HG02759 (cell line): ENCODE data around the gene ANKHD1.
A peak's percentile ranks its signal among the peaks of the same experiment; 100 is the strongest.

Experiments
- ATAC-seq: cut with Tn5 transposase; IDR thresholded peaks from one replicate; pipeline ENCODE4 v1.9.1; 2021; ENCODE audit warnings: mild to moderate bottlenecking, moderate library complexity; ENCODE audit not compliant: unreplicated experiment

Gene ANKHD1

GRCh38 chr5:140557136-140557805, 155.6 kb downstream of the ANKHD1 start, which contains the start of gene SRA1:
Gene SRA1 (minus strand): TSS chr5:140557473. CDS start chr5:140557452, 21 bp downstream.
- ATAC-seq, result peak; percentile 97

GRCh38 chr5:140557965-140558364, 156.3 kb downstream of the ANKHD1 start:
- no peak for ATAC-seq

- ATAC-seq, result no peak
These were observed 156.9 kb downstream of the ANKHD1 start for GRCh38 chr5:140558542-140558941.

GRCh38 chr5:140560227-140560626, 158.6 kb downstream of the ANKHD1 start:
- ATAC-seq, result no peak

- ATAC-seq, result no peak
These were observed 160.3 kb downstream of the ANKHD1 start for GRCh38 chr5:140561753-140562523.

GRCh38 chr5:140563596-140563995, 162.0 kb downstream of the ANKHD1 start:
- ATAC-seq, result no peak

GRCh38 chr5:140564196-140565023, 162.8 kb downstream of the ANKHD1 start, which contains the start of the genes APBB3 and SLC35A4:
Gene APBB3 (minus strand): TSS chr5:140564598. CDS start chr5:140564245, 353 bp downstream.
Gene SLC35A4 (plus strand): TSS chr5:140564828. CDS start chr5:140567170, 2,342 bp downstream.
- peak; percentile 90 for ATAC-seq

GRCh38 chr5:140565024-140565779, 163.6 kb downstream of the ANKHD1 start:
- no peak for ATAC-seq

GRCh38 chr5:140565780-140566095, 164.1 kb downstream of the ANKHD1 start:
- ATAC-seq, result no peak

GRCh38 chr5:140566665-140567064, 165.0 kb downstream of the ANKHD1 start:
- no peak for ATAC-seq

GRCh38 chr5:140567136-140567818, 165.6 kb downstream of the ANKHD1 start:
- ATAC-seq, result no peak

GRCh38 chr5:140567871-140568270, 166.2 kb downstream of the ANKHD1 start:
- ATAC-seq, result no peak

GRCh38 chr5:140568443-140569063, 166.9 kb downstream of the ANKHD1 start:
- ATAC-seq, result no peak

- ATAC-seq, result peak; percentile 15
These were observed 167.6 kb downstream of the ANKHD1 start for GRCh38 chr5:140569197-140569596.

GRCh38 chr5:140570058-140570457, 168.4 kb downstream of the ANKHD1 start:
- ATAC-seq, result no peak

GRCh38 chr5:140570488-140570887, 168.9 kb downstream of the ANKHD1 start:
- ATAC-seq, result no peak

- no peak for ATAC-seq
These were observed 169.5 kb downstream of the ANKHD1 start for GRCh38 chr5:140571105-140571504.

GRCh38 chr5:140573683-140574082, 172.1 kb downstream of the ANKHD1 start:
- no peak for ATAC-seq

GRCh38 chr5:140574165-140574564, 172.5 kb downstream of the ANKHD1 start:
- no peak for ATAC-seq

- ATAC-seq, result no peak
These were observed 173.7 kb downstream of the ANKHD1 start for GRCh38 chr5:140575309-140575708.
